Stomach (tissue), 9 donors: ENCODE data around the gene C2orf92. TPM values are rescaled to one million over a fixed set of nuclear protein-coding genes. Genes with fewer than 3 reads are reported as not detected.

Source experiments
- DNase-seq, 2 donors: peaks; one replicate each; pipeline versions ENCODE4 v3.0.0 to v3.0.0-alpha.2; 2013 to 2019
- H3K27ac ChIP-seq, 5 donors: fragments of 200-600 bp in 4 of 5; sonication (generic) in 4 of 5; one replicate each; pipeline ENCODE4 v1.5.1; 2013 to 2019; ENCODE audit warnings: mild to moderate bottlenecking in 1 of 5, moderate library complexity in 1 of 5
- H3K27me3 ChIP-seq, 3 donors: fragments of 200-600 bp; sonication (generic); one replicate each; pipeline ENCODE4 v1.5.1; 2017 to 2019; ENCODE audit warnings: mixed run types in 1 of 3
- H3K36me3 ChIP-seq, 4 donors: fragments of 200-600 bp; sonication (generic); 1 replicate in 3 of 4; 2 replicates in 1 of 4; pipeline ENCODE4 v1.5.1; 2016 to 2019
- H3K4me1 ChIP-seq, 4 donors: fragments of 200-600 bp; sonication (generic); one replicate each; pipeline ENCODE4 v1.5.1; 2016 to 2019
- H3K4me3 ChIP-seq, 4 donors: fragments of 200-600 bp; sonication (generic) in 3 of 4; one replicate each; pipeline ENCODE4 v1.5.1; 2016 to 2019; ENCODE audit warnings: mild to moderate bottlenecking in 1 of 4
- H3K9me3 ChIP-seq, 4 donors: fragments of 200-600 bp; sonication (generic); one replicate each; pipeline ENCODE4 v1.5.1; 2016 to 2019
- EP300 ChIP-seq: sonication (generic); formaldehyde crosslinking; IDR thresholded peaks from one replicate; pipeline ENCODE4 v1.6.1; 2017; ENCODE audit warnings: antibody characterized with exemption
- POLR2A ChIP-seq, 4 donors: fragments of 450-650 bp; IDR thresholded peaks; one replicate each; pipeline ENCODE4 v1.6.1; 2016; ENCODE audit warnings: antibody characterized with exemption in 4 of 4, control low read depth in 2 of 4, mild to moderate bottlenecking in 1 of 4, moderate library complexity in 1 of 4
- POLR2AphosphoS5 ChIP-seq, 3 donors: sonication (generic); formaldehyde crosslinking; IDR thresholded peaks; one replicate each; pipeline ENCODE4 v1.6.1; 2016; ENCODE audit warnings: antibody characterized with exemption in 3 of 3
- WGBS, 5 donors: extraction: QIAGEN DNeasy Blood & Tissue Kit in 3 of 5; methylation state at CpG; one replicate each; pipeline versions ENCODE4 v1.1.5 to v1.1.7; 2013 to 2018; 5-methylcytosine and 5-hydroxymethylcytosine counted together
- intact Hi-C: fragments of 100-400 bp; cut with DNase I; formaldehyde crosslinking; loops from one replicate; pipeline ENCODE4 v1.15.1; 2023; ENCODE audit warnings: low total_unique reads
- polyA plus RNA-seq, 3 donors: library from polyadenylated mRNA; stranded (reverse); fragments of 200-250 nt; gene quantifications; one replicate each; pipeline ENCODE4 v1.2.3, GENCODE V29; 2013
- total RNA-seq, 5 donors: library from RNA; depleted of rRNA; stranded (reverse); fragments of >200 nt; gene quantifications; one replicate each; pipeline versions ENCODE4 v1.1.0 to v1.2.3, GENCODE V29; 2014 to 2016
- TF ChIP-seq, protein P1 (sequence below), 7 experiments: fragments of 450-650 bp in 4 of 7; fragments of 200-600 bp in 3 of 7; sonication (generic) in 3 of 7; IDR thresholded peaks; one replicate each; pipeline ENCODE4 v1.5.1; 2016 to 2019; ENCODE audit warnings: antibody characterized with exemption in 7 of 7, control low read depth in 2 of 7, mild to moderate bottlenecking in 1 of 7
- donor health status: healthy with polysubstance abuse.
- donor health status: Bipolar disorder and iron deficiency.
- donor health status: healthy.

The C2orf92 gene
- total and polyA plus RNA-seq, 8 donors: 2.3 to 35.3 (median 6.0) TPM; not detected in 2

DNA sequence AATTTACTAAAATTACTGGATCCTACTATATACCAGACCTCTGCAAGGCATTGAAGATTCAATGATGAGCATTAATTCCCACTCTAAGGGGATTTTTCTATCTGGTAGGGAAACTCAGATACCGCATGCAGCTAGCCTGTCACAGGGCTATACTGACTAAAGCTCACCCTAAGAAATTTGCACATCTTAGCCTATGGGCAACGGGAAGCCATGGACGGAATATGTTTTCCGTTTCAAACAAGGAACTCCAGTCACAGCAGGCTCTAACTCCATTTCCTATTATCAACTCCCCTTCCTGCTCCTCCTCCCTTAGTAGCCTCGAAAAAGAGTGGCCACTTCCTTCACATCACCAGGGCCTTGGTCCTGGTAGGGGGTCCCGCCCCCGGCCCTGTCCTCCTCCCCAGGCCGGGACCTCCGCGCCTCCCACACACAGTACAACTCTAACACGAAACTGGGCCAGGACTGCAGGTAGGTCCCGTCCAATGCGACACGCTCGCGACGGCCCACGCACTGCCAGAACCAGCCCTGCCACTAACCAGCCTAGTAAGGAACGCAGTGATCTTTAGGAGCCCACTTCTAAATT is 24.3 kb upstream of the C2orf92 start:
- Histone ChIP-seq H3K36me3 (peaks cover 25 to 32% (median 32%) of the 10 kb centered on the region in 4 donors), H3K27ac (peak overlapping the region; percentile 95 to 98 (median 96)), H3K4me1 (peaks cover 10 to 28% (median 18%) of the 10 kb centered on the region in 4 donors), H3K4me3 (peak overlapping the region; percentile 94 to 98 (median 97)), H3K27me3 (peaks cover 0 to 5% (median 0%) of the 10 kb centered on the region in 3 donors), H3K9me3 (no peaks in the 10 kb centered on the region)
- intact Hi-C loops: no loop called here
- no peak for TF ChIP-seq POLR2A (IDR thresholded peaks at IDR 0.05)
- no peak for TF ChIP-seq POLR2AphosphoS5 (IDR thresholded peaks at IDR 0.05)
- TF ChIP-seq, protein P1, sequence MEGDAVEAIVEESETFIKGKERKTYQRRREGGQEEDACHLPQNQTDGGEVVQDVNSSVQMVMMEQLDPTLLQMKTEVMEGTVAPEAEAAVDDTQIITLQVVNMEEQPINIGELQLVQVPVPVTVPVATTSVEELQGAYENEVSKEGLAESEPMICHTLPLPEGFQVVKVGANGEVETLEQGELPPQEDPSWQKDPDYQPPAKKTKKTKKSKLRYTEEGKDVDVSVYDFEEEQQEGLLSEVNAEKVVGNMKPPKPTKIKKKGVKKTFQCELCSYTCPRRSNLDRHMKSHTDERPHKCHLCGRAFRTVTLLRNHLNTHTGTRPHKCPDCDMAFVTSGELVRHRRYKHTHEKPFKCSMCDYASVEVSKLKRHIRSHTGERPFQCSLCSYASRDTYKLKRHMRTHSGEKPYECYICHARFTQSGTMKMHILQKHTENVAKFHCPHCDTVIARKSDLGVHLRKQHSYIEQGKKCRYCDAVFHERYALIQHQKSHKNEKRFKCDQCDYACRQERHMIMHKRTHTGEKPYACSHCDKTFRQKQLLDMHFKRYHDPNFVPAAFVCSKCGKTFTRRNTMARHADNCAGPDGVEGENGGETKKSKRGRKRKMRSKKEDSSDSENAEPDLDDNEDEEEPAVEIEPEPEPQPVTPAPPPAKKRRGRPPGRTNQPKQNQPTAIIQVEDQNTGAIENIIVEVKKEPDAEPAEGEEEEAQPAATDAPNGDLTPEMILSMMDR (IDR thresholded peaks at IDR 0.05): no peak
- no peak for TF ChIP-seq EP300
- 6 to 10% (median 7%) methylated on average over 19 of the region's 19 CpGs for WGBS, 5 donors
- no peak for DNase-seq

DNA sequence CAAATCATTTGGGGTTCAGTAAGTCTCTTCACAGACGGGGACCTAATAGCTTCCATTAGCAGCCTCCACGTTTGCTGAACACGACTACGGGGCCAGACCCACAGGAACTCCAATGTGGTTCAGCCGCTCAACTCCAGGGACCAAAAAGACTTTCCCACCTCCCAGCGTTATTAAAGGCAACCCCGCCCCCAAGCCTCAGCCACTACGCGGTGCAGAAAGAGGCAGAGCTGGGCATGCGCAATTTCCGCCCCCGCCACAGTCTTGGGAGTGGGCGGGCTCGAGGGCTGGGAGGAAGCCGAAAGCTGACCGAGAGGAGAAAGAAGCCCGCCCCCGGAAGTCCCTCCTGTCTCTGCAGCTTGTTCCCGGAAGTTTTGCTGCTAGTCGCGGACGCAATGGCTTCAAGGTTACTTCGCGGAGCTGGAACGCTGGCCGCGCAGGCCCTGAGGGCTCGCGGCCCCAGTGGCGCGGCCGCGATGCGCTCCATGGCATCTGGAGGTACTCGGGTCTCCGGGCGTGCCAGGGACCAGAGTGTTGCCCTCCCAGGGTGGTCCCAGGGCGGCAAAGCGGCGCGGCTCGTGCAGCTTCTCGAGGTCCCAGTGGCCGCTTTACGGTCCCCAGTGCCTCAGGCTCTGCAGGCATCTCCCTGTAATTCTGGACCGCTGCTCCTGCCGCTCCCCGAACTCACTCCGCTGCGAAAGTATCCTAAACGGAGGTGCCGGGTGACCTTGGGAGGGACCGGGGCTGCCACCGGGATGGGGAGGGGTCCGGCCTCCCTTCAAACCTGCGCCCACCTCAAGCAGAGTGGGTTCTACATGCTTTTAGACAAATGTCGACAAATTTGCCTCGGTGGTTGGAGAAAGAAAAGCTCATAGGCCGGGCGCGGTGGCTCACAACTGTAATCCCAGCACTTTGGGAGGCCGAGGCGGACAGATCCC is 23.6 kb upstream of the C2orf92 start, which contains the start of gene COX5B:
TSS of gene COX5B (plus strand) at position 368 of the 935 bp plus-strand sequence. CDS start at position 393, 25 bp downstream.
- TF ChIP-seq, protein P1 (IDR thresholded peaks at IDR 0.05): no peak
- TF ChIP-seq POLR2AphosphoS5 (IDR thresholded peaks at IDR 0.05) (peak; percentile 80 to 95 (median 94)), POLR2A (IDR thresholded peaks at IDR 0.05) (peak in 1 of 4 donors; percentile 72), EP300 (no peak)
- intact Hi-C loops: no loop called here
- Histone ChIP-seq H3K27ac (peak within 1 kb of the TSS; percentile 95 to 98 (median 96)), H3K36me3 (peaks cover 25 to 39% (median 36%) of the 10 kb centered on the region in 4 donors), H3K4me3 (peak within 1 kb of the TSS; percentile 94 to 98 (median 97)), H3K9me3 (no peaks in the 10 kb centered on the region), H3K27me3 (no peaks in the 10 kb centered on the region), H3K4me1 (peaks cover 10 to 28% (median 18%) of the 10 kb centered on the region in 4 donors)
- 0 to 3% (median 1%) methylated on average over 44 to 63 of the region's 63 CpGs for WGBS, 5 donors
- DNase-seq: peak; percentile 99 to 100

DNA sequence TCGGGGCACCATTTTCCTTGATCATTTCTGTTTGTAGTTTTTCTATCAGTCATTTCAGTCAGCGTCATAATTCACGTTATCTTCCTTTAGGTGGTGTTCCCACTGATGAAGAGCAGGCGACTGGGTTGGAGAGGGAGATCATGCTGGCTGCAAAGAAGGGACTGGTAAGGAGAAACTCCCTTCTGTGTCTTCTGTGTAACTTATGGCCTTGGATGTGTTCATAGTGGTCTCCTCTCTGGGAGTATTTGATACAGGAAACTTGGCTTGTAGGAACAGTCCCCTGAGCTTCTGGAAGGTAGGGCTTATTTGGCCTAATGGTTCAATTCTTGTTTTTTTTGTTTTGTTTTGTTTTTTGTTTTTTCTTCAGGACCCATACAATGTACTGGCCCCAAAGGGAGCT is 22.5 kb upstream of the C2orf92 start:
- WGBS, 5 donors: 67 to 79% (median 76%) methylated on average over 4 of the region's 4 CpGs
- peaks cover 25 to 41% (median 36%) of the 10 kb centered on the region in 4 donors for H3K36me3 ChIP-seq

More for the DNA sequence above, 22.5 kb upstream of the C2orf92 start:
- intact Hi-C loops: no loop called here
- Histone ChIP-seq H3K4me3 (peak overlapping the region; percentile 94 to 98 (median 97)), H3K27me3 (no peaks in the 10 kb centered on the region), H3K9me3 (no peaks in the 10 kb centered on the region), H3K4me1 (peaks cover 10 to 28% (median 18%) of the 10 kb centered on the region in 4 donors), H3K27ac (peak overlapping the region in 4 of 5 donors; percentile 95 to 98 (median 96))
- TF ChIP-seq POLR2AphosphoS5 (IDR thresholded peaks at IDR 0.05): no peak
- no peak for TF ChIP-seq POLR2A (IDR thresholded peaks at IDR 0.05)
- TF ChIP-seq, protein P1 (IDR thresholded peaks at IDR 0.05): no peak
- no peak for TF ChIP-seq EP300
- DNase-seq: no peak
